Osteoblast (primary cell): ENCODE data around the gene SH3TC1. TPM values are rescaled to one million over a fixed set of nuclear protein-coding genes. Genes with fewer than 3 reads are reported as not detected.

Source experiments
- DNase-seq: peaks from one replicate; pipeline ENCODE4 v3.0.0; 2011; ENCODE audit warnings: low spot score, mixed read lengths; ENCODE audit not compliant: insufficient read length; ENCODE audit errors: missing footprints
- H2AFZ ChIP-seq: 2 replicates; pipeline ENCODE4 v1.6.0; 2011; ENCODE audit warnings: mild to moderate bottlenecking, low read length
- H3K27ac ChIP-seq: 2 replicates; pipeline ENCODE4 v1.5.1; 2011; ENCODE audit warnings: mild to moderate bottlenecking, low read depth, low read length, moderate library complexity
- H3K27me3 ChIP-seq: 2 replicates; pipeline ENCODE4 v1.6.0; 2012; ENCODE audit warnings: mild to moderate bottlenecking, control low read depth, inconsistent platforms, low read length, moderate library complexity; ENCODE audit not compliant: insufficient read depth
- H3K36me3 ChIP-seq: 2 replicates; pipeline ENCODE4 v1.5.1; 2011; ENCODE audit warnings: mild to moderate bottlenecking, low read length, control low read depth, moderate library complexity; ENCODE audit not compliant: insufficient read depth
- H3K4me1 ChIP-seq: 2 replicates; pipeline ENCODE4 v1.5.1; 2011; ENCODE audit warnings: mild to moderate bottlenecking, low read length, control low read depth, moderate library complexity; ENCODE audit not compliant: insufficient read depth
- H3K4me2 ChIP-seq: 2 replicates; pipeline ENCODE4 v1.6.0; 2011; ENCODE audit warnings: mild to moderate bottlenecking, low read length; ENCODE audit not compliant: insufficient read depth
- H3K4me3 ChIP-seq: fragments of 200-600 bp; sonication (generic); 3 replicates; pipeline ENCODE4 v1.5.1; 2012; ENCODE audit warnings: mild to moderate bottlenecking, low read length, inconsistent platforms; ENCODE audit not compliant: insufficient read depth
- H3K79me2 ChIP-seq: 2 replicates; pipeline ENCODE4 v1.6.0; 2012; ENCODE audit warnings: mild to moderate bottlenecking, low read length, control low read depth, inconsistent platforms; ENCODE audit not compliant: insufficient read depth
- H3K9me3 ChIP-seq: 2 replicates; pipeline ENCODE4 v1.5.1; 2011; ENCODE audit warnings: low read depth, low read length, control low read depth
- H4K20me1 ChIP-seq: 2 replicates; pipeline ENCODE4 v1.6.0; 2012; ENCODE audit warnings: mild to moderate bottlenecking, low read length, control low read depth; ENCODE audit not compliant: insufficient read depth
- total RNA-seq: library from RNA; depleted of rRNA; stranded (reverse); fragments of >200 nt; gene quantifications from 2 replicates; pipeline ENCODE4 v1.2.3, GENCODE V29; 2012
- TF ChIP-seq, protein P1 (sequence below): IDR thresholded peaks from 2 replicates; pipeline ENCODE4 v1.5.1; 2011; ENCODE audit warnings: mild to moderate bottlenecking, low read depth, low read length, moderate library complexity; ENCODE audit errors: extremely low read depth

The SH3TC1 gene
- total RNA-seq, 1 donor, result 3.6 TPM

DNA sequence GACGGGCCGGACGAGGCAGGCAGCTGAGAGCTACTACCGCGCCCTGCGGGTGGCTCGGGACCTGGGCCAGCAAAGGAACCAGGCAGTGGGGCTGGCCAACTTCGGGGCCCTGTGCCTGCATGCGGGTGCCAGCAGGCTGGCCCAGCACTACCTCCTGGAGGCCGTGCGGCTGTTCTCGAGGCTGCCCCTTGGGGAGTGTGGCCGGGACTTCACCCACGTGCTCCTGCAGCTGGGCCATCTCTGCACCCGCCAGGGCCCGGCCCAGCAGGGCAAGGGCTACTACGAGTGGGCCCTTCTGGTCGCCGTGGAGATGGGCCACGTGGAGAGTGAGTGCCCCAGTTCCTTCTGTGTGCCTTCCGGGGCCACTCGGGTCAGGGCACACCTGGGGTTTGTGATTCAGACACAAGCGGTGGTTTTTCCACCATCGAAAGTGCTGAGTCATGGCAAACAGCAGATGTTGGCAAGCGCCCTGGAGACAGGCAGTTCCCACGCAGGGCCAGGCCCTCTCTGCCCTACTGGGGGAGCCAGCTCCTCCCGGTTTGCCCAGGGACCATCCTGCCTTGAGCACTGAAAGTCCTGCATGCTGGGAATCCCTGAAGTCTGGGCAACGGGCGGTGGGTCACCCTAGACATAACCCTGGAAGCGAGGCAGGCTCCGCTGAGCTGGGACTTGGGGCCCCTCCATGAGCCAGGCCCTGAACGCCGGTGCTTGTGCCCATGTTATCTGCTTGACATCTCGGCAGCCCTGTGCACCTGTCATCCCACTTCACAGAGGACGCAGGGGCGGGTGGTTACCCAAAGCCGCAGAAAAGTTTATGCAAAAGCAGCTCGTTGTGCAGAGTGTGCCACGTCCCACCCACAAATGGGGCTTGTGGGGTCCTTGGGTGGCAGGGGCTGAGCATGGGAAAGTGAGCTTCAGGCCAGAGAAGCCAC lies 29.5 kb downstream of the SH3TC1 start:
- Histone ChIP-seq H3K27me3 (no peaks in the 10 kb centered on the region), H4K20me1 (no peaks in the 10 kb centered on the region), H3K4me3 (no peak overlapping the region), H3K4me2 (no peak overlapping the region), H3K4me1 (peaks cover 11% of the 10 kb centered on the region), H3K36me3 (peaks cover 19% of the 10 kb centered on the region), H3K9me3 (no peaks in the 10 kb centered on the region), H2AFZ (no peak overlapping the region), H3K79me2 (no peaks in the 10 kb centered on the region), H3K27ac (peak overlapping the region; percentile 45)
- peak; percentile 97 for DNase-seq
- TF ChIP-seq, protein P1, sequence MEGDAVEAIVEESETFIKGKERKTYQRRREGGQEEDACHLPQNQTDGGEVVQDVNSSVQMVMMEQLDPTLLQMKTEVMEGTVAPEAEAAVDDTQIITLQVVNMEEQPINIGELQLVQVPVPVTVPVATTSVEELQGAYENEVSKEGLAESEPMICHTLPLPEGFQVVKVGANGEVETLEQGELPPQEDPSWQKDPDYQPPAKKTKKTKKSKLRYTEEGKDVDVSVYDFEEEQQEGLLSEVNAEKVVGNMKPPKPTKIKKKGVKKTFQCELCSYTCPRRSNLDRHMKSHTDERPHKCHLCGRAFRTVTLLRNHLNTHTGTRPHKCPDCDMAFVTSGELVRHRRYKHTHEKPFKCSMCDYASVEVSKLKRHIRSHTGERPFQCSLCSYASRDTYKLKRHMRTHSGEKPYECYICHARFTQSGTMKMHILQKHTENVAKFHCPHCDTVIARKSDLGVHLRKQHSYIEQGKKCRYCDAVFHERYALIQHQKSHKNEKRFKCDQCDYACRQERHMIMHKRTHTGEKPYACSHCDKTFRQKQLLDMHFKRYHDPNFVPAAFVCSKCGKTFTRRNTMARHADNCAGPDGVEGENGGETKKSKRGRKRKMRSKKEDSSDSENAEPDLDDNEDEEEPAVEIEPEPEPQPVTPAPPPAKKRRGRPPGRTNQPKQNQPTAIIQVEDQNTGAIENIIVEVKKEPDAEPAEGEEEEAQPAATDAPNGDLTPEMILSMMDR, result no peak

DNA sequence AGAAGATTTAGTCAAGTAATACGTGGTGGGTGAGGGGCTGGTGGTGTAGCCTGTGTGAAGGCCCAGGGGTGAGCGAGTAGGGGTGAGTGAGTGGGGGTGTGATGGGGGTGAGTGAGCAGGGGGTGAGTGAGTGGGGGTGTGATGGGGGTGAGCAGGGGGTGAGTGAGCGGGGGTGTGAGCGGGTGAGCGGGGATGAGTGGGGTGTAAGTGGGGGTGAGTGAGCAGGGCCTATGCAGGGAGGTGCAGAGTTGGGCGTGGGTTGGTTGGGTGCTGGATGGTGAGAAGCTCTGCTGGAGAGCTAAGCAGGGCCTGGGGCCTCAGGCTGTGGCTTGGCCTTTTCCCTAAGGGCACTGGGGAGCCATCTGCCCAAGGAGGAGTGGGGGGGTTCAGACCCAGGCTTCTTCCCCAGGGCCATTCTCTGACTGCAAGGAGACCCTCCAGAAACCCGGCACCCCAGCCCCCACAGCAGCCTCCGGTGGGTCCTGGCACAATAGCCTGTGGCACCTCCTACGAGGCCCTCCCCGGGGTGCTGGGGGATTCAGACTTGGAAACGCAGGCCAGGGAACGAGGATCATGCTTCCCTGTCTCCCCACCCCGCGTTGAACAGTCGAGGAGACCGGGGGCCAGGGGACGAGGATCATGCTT lies 30.4 kb downstream of the SH3TC1 start:
- no peak overlapping the region for H3K4me3 ChIP-seq
- H3K4me2 ChIP-seq, result no peak overlapping the region
- no peaks in the 10 kb centered on the region for H3K27me3 ChIP-seq
- H3K36me3 ChIP-seq, result peaks cover 17% of the 10 kb centered on the region
- no peak overlapping the region for H3K27ac ChIP-seq
- no peak overlapping the region for H2AFZ ChIP-seq
- no peaks in the 10 kb centered on the region for H4K20me1 ChIP-seq
- TF ChIP-seq, protein P1, result no peak
- H3K9me3 ChIP-seq, result no peaks in the 10 kb centered on the region
- peaks cover 11% of the 10 kb centered on the region for H3K4me1 ChIP-seq
- no peaks in the 10 kb centered on the region for H3K79me2 ChIP-seq
- DNase-seq, result no peak

DNA sequence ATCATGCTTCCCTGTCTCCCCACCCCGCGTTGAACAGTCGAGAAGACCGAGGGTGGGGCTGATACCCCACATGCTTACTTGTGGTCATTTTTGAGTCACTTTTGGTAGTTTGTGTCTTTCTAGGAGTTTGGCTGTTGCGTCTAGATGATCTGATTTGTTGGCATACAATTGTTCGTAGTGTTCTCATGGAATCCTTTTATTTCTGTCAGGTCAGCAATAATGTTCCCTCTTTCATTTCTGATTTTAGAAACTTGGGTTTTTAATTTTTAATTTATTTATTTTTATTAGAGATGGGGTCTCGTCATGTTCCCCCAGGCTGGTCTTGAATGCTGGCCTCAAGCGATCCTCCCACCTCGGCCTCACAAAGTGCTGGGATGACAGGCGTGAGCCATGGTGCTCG lies 30.9 kb downstream of the SH3TC1 start:
- Histone ChIP-seq H4K20me1 (no peaks in the 10 kb centered on the region), H3K27me3 (no peaks in the 10 kb centered on the region), H2AFZ (no peak overlapping the region), H3K9me3 (no peaks in the 10 kb centered on the region), H3K27ac (no peak overlapping the region), H3K4me2 (no peak overlapping the region), H3K4me1 (peaks cover 11% of the 10 kb centered on the region), H3K79me2 (no peaks in the 10 kb centered on the region), H3K36me3 (peaks cover 19% of the 10 kb centered on the region), H3K4me3 (no peak overlapping the region)
- DNase-seq, result no peak
- TF ChIP-seq, protein P1, result no peak

- Histone ChIP-seq H3K27me3 (no peaks in the 10 kb centered on the region), H3K36me3 (peaks cover 14% of the 10 kb centered on the region), H3K79me2 (no peaks in the 10 kb centered on the region), H2AFZ (no peak overlapping the region), H3K4me2 (no peak overlapping the region), H3K9me3 (no peaks in the 10 kb centered on the region), H3K4me1 (peaks cover 11% of the 10 kb centered on the region), H4K20me1 (no peaks in the 10 kb centered on the region), H3K4me3 (no peak overlapping the region), H3K27ac (no peak overlapping the region)
- TF ChIP-seq, protein P1, result no peak
- no peak for DNase-seq
Observed at GRCh38 chr4:8230891-8231290, 31.8 kb downstream of the SH3TC1 start.
